GM23338 (cell line): Measurements from ENCODE around the gene FAT1.

Source experiments
- JUNB ChIP-seq: IDR thresholded peaks from one replicate; pipeline ENCODE4 v1.6.1; 2016; ENCODE audit warnings: antibody characterized with exemption; ENCODE audit not compliant: unreplicated experiment
- NANOG ChIP-seq: IDR thresholded peaks from 2 replicates; pipeline ENCODE4 v1.6.1; 2016; ENCODE audit warnings: antibody characterized with exemption, borderline replicate concordance
- STAT1 ChIP-seq: IDR thresholded peaks from one replicate; pipeline ENCODE4 v1.6.1; 2016; ENCODE audit warnings: antibody characterized with exemption; ENCODE audit not compliant: unreplicated experiment
- TF ChIP-seq, protein P1 (sequence below), 2 experiments: fragments of 200-600 bp in 1 of 2; sonication (generic) in 1 of 2; conservative IDR thresholded peaks; 2 replicates each; pipeline versions ENCODE4 v1.5.1 to v1.6.1; 2016 to 2017; ENCODE audit warnings: antibody characterized with exemption in 2 of 2, low read depth in 2 of 2, mild to moderate bottlenecking in 2 of 2, moderate library complexity in 1 of 2
- TF ChIP-seq, protein P2 (sequence below): IDR thresholded peaks from one replicate; pipeline ENCODE4 v1.6.1; 2018; ENCODE audit warnings: antibody characterized with exemption; ENCODE audit not compliant: unreplicated experiment

DNA sequence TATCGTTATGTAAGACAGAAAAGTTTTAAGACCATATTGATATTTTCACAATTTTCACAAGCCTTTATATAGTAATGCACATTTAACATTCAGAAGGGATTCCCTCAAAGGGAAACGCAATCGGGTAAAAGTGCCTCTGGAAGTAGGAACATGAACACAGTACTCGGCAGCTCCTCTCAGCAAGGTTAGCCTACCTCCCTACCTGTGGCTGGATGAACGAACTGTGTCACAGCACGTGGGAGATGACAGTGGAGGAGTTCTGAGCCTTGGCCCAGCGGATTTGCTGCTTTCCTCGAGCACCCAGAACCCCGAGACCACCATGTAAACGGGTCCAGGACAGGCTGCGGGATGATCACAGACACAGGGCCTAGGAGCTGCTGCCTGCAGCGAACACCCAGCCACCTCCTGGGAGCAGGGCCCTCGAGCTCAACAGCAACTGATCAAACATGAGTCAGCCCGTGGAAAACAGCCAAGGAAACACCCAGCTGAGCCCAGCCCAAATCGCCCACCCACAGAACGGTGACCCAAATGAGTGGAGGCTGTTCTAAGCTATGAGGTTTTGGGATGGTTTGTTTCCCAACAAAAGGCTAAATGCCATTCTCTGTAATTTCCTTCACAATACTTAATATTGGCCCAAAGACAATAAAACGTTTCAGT lies 30.4 kb downstream of the FAT1 start:
- TF ChIP-seq STAT1 (no peak), NANOG (no peak), JUNB (no peak)
- TF ChIP-seq, protein P1, sequence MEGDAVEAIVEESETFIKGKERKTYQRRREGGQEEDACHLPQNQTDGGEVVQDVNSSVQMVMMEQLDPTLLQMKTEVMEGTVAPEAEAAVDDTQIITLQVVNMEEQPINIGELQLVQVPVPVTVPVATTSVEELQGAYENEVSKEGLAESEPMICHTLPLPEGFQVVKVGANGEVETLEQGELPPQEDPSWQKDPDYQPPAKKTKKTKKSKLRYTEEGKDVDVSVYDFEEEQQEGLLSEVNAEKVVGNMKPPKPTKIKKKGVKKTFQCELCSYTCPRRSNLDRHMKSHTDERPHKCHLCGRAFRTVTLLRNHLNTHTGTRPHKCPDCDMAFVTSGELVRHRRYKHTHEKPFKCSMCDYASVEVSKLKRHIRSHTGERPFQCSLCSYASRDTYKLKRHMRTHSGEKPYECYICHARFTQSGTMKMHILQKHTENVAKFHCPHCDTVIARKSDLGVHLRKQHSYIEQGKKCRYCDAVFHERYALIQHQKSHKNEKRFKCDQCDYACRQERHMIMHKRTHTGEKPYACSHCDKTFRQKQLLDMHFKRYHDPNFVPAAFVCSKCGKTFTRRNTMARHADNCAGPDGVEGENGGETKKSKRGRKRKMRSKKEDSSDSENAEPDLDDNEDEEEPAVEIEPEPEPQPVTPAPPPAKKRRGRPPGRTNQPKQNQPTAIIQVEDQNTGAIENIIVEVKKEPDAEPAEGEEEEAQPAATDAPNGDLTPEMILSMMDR (conservative IDR thresholded peaks at IDR 0.05; ENCODE audit: low read depth in 2 of 2): no peak
- TF ChIP-seq, protein P2, sequence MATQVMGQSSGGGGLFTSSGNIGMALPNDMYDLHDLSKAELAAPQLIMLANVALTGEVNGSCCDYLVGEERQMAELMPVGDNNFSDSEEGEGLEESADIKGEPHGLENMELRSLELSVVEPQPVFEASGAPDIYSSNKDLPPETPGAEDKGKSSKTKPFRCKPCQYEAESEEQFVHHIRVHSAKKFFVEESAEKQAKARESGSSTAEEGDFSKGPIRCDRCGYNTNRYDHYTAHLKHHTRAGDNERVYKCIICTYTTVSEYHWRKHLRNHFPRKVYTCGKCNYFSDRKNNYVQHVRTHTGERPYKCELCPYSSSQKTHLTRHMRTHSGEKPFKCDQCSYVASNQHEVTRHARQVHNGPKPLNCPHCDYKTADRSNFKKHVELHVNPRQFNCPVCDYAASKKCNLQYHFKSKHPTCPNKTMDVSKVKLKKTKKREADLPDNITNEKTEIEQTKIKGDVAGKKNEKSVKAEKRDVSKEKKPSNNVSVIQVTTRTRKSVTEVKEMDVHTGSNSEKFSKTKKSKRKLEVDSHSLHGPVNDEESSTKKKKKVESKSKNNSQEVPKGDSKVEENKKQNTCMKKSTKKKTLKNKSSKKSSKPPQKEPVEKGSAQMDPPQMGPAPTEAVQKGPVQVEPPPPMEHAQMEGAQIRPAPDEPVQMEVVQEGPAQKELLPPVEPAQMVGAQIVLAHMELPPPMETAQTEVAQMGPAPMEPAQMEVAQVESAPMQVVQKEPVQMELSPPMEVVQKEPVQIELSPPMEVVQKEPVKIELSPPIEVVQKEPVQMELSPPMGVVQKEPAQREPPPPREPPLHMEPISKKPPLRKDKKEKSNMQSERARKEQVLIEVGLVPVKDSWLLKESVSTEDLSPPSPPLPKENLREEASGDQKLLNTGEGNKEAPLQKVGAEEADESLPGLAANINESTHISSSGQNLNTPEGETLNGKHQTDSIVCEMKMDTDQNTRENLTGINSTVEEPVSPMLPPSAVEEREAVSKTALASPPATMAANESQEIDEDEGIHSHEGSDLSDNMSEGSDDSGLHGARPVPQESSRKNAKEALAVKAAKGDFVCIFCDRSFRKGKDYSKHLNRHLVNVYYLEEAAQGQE: no peak
